Natural killer cell (primary cell): ENCODE data around the gene BGN. TPM values are rescaled to one million over a fixed set of nuclear protein-coding genes. Genes with fewer than 3 reads are reported as not detected.
A peak's percentile ranks its signal among the peaks of the same experiment; 100 is the strongest.

Experiments used
- ATAC-seq, 3 donors: fragments of 150-1000 bp in 2 of 3; fragments of 200-7000 bp in 1 of 3; cut with Tn5 transposase; 1 replicate in 1 of 3; 2 replicates in 2 of 3; pipeline ENCODE4 v1.10.0; 2021; ENCODE audit warnings: mild to moderate bottlenecking in 2 of 3, moderate library complexity in 2 of 3
- DNase-seq, 2 donors: peaks; one replicate each; pipeline versions ENCODE4 v3.0.0 to v3.0.0-alpha.2; 2013 to 2021; ENCODE audit warnings: mixed read lengths in 1 of 2
- H3K27ac ChIP-seq: one replicate; pipeline ENCODE4 v1.5.1; 2013; ENCODE audit warnings: mild to moderate bottlenecking, low read length
- H3K27me3 ChIP-seq: one replicate; pipeline ENCODE4 v1.6.1; 2013; ENCODE audit warnings: low read length; ENCODE audit not compliant: control insufficient read depth, insufficient read depth
- H3K36me3 ChIP-seq: one replicate; pipeline ENCODE4 v1.6.1; 2013; ENCODE audit warnings: low read length; ENCODE audit not compliant: control insufficient read depth, insufficient read depth
- H3K4me1 ChIP-seq: one replicate; pipeline ENCODE4 v1.6.1; 2013; ENCODE audit warnings: low read length; ENCODE audit not compliant: control insufficient read depth, insufficient read depth
- H3K4me3 ChIP-seq: one replicate; pipeline ENCODE4 v1.5.1; 2013; ENCODE audit warnings: low read length
- H3K9me3 ChIP-seq: one replicate; pipeline ENCODE4 v1.6.1; 2013; ENCODE audit warnings: low read length; ENCODE audit not compliant: control insufficient read depth, insufficient read depth
- H3K27ac Mint-ChIP-seq, 2 donors: one replicate each; pipeline ENCODE4 v1.8.0; 2022; ENCODE audit warnings: mild to moderate bottlenecking in 2 of 2, mixed read lengths in 2 of 2, moderate library complexity in 1 of 2
- H3K27me3 Mint-ChIP-seq, 2 donors: one replicate each; pipeline ENCODE4 v1.8.0; 2022; ENCODE audit warnings: low read depth in 2 of 2, mixed read lengths in 2 of 2
- H3K36me3 Mint-ChIP-seq: one replicate; pipeline ENCODE4 v1.8.0; 2022; ENCODE audit warnings: mixed read lengths
- H3K4me1 Mint-ChIP-seq, 2 donors: one replicate each; pipeline ENCODE4 v1.8.0; 2022; ENCODE audit warnings: mixed read lengths in 2 of 2
- H3K4me3 Mint-ChIP-seq: one replicate; pipeline ENCODE4 v1.8.0; 2022; ENCODE audit warnings: mild to moderate bottlenecking, moderate library complexity, mixed read lengths
- H3K9me3 Mint-ChIP-seq, 2 donors: one replicate each; pipeline ENCODE4 v1.8.0; 2022; ENCODE audit warnings: mixed read lengths in 2 of 2
- WGBS: methylation state at CpG from one replicate; pipeline ENCODE4 v1.1.7; 2013; ENCODE audit warnings: missing lambda C conversion rate; ENCODE audit not compliant: insufficient coverage; 5-methylcytosine and 5-hydroxymethylcytosine counted together
- intact Hi-C: fragments of 100-400 bp; cut with micrococcal nuclease; formaldehyde crosslinking; loops from one replicate; pipeline ENCODE4 v1.14.2; 2022
- total RNA-seq, 4 donors: library from RNA; stranded (reverse); fragments of 120-200 nt in 1 of 4; gene quantifications; one replicate each; pipeline versions ENCODE4 v1.2.3 to v1.2.4, GENCODE V29; 2013 to 2022
- TF ChIP-seq, protein P1 (sequence below): fragments of 200-600 bp; IDR thresholded peaks from one replicate; pipeline ENCODE4 v1.8.0; 2022; ENCODE audit warnings: antibody characterized with exemption

BGN gene
- total RNA-seq, 3 donors from 2014 or later (not counting 1 experiment from before 2014, with no cell fraction given): not detected

- Histone ChIP-seq H3K27me3 (no peaks in the 10 kb centered on the region), H3K9me3 (no peaks in the 10 kb centered on the region), H3K27ac (no peak overlapping the region), H3K4me1 (peaks cover 22% of the 10 kb centered on the region), H3K36me3 (no peaks in the 10 kb centered on the region), H3K4me3 (no peak overlapping the region)
- Mint-ChIP-seq H3K4me3 (no peak overlapping the region), H3K9me3 (no peaks in the 10 kb centered on the region), H3K4me1 (peaks cover 0 to 11% of the 10 kb centered on the region in 2 donors), H3K27me3 (no peaks in the 10 kb centered on the region), H3K27ac (no peak overlapping the region), H3K36me3 (no peaks in the 10 kb centered on the region)
- DNase-seq: no peak
- intact Hi-C loops: no loop called here
- WGBS: 99% methylated on average over 8 of the region's 12 CpGs
- TF ChIP-seq, protein P1, sequence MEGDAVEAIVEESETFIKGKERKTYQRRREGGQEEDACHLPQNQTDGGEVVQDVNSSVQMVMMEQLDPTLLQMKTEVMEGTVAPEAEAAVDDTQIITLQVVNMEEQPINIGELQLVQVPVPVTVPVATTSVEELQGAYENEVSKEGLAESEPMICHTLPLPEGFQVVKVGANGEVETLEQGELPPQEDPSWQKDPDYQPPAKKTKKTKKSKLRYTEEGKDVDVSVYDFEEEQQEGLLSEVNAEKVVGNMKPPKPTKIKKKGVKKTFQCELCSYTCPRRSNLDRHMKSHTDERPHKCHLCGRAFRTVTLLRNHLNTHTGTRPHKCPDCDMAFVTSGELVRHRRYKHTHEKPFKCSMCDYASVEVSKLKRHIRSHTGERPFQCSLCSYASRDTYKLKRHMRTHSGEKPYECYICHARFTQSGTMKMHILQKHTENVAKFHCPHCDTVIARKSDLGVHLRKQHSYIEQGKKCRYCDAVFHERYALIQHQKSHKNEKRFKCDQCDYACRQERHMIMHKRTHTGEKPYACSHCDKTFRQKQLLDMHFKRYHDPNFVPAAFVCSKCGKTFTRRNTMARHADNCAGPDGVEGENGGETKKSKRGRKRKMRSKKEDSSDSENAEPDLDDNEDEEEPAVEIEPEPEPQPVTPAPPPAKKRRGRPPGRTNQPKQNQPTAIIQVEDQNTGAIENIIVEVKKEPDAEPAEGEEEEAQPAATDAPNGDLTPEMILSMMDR: no peak
- no peak for ATAC-seq
Observed at GRCh38 chrX:153468008-153468580, 26.7 kb upstream of the BGN start.

DNA sequence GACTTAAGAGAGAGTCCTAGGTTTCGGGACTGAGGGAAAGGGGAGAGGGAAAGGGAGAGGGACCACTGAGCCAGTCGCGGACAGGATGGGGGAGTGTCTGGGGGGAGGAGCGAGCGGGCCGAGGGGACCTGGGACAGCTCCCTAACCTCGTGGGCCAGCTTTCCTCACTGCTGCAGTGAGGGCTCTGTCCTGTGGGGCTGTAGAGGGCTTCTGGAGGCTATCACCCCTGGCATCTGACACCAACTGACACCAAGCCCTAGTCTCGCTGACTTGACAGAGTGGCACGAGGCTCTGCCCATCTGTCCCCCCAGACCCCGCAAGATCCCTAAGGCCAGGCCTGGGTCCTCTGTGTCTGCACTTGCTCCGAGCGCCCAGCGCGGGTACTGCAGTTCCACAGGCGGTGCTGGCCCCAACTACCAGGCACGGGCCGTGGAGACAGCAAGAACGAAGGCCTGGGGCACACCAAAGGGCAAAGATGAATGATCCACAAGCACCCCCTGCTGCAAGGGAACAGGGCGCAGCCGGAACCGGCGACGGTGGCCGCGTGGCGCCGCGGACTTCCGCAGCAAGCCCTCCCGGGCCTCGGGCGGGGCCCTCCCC is 24.9 kb upstream of the BGN start:
- Histone ChIP-seq H3K9me3 (no peaks in the 10 kb centered on the region), H3K27me3 (no peaks in the 10 kb centered on the region), H3K4me3 (peak overlapping the region; percentile 69), H3K36me3 (no peaks in the 10 kb centered on the region), H3K27ac (no peak overlapping the region), H3K4me1 (peaks cover 30% of the 10 kb centered on the region)
- TF ChIP-seq, protein P1: no peak
- H3K36me3 Mint-ChIP-seq: no peaks in the 10 kb centered on the region
- intact Hi-C loops: loop anchor here (5.0 kb wide), 1 partner anchor 37 kb away; no protein-coding TSS in a partner anchor
- H3K9me3 Mint-ChIP-seq: no peaks in the 10 kb centered on the region
- ATAC-seq: peak; percentile 13 to 32 (median 25)
- H3K27me3 Mint-ChIP-seq: no peaks in the 10 kb centered on the region
- peak in 1 of 2 donors; percentile 18 for DNase-seq
- under 1% methylated on average over 28 of the region's 32 CpGs for WGBS
- H3K27ac Mint-ChIP-seq: peak overlapping the region in 1 of 2 donors; percentile 66
- peaks cover 0 to 7% of the 10 kb centered on the region in 2 donors for H3K4me1 Mint-ChIP-seq
- peak overlapping the region; percentile 78 for H3K4me3 Mint-ChIP-seq

DNA sequence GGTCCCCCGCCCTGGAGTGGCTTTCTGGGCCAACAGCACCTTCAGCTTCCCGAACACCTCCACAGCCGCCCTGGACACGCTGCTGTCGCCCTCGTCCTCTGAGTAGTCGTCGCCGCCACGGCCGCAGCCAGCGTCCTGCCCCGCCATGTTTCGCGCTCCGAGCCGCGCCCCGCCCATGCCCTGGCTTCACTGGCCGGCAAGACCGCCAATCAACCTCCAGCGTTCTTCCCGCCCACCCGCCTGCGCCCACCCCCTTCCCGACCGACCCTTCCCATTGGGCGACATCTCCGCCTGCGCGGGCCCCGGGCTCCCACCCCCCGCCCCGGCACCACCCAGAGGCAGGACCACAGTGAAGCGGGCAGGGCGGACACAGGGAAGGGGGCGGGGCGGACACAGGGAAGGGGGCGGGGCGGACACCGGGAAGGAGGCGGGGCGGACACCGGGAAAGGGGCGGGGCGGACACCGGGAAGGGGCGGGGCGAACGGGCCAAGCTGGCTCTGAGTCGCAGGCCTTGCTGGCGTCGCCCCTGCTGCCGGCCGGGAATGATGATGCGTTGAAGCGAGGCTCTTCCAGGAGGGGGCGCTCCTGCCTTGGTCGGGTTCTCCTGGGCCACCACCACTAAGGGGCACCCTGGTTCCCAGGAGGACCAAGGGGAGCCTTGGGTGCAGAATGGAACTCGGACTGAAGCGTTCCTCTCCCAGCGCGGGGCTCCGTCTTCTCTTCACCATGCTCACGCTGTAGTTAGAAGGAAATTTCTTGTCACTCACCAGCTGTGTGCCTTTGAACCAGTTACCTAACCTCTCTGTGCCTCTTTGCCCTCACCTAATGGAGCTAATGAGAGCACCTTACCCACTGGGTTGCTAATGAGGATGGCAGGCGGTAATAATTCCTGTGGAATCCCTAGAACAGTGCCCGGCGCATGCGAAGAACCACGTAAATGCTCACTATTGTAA is 24.1 kb upstream of the BGN start, which contains the start of gene HAUS7:
Gene HAUS7, minus strand, starts transcription at position 166 of the 953 bp plus-strand sequence. Its CDS starts 19 bp downstream, at position 147.
- TF ChIP-seq, protein P1: peak; percentile 43
- Mint-ChIP-seq H3K36me3 (no peaks in the 10 kb centered on the region), H3K27ac (peak within 1 kb of the TSS; percentile 45 to 66), H3K4me1 (peaks cover 0 to 7% of the 10 kb centered on the region in 2 donors), H3K27me3 (no peaks in the 10 kb centered on the region), H3K4me3 (peak within 1 kb of the TSS; percentile 86), H3K9me3 (no peaks in the 10 kb centered on the region)
- peak; percentile 76 to 93 for DNase-seq
- intact Hi-C loops: loop anchor here (5.0 kb wide), 1 partner anchor 37 kb away; no protein-coding TSS in a partner anchor
- H3K27me3 ChIP-seq: no peaks in the 10 kb centered on the region
- no peaks in the 10 kb centered on the region for H3K36me3 ChIP-seq
- peak; percentile 81 to 92 (median 84) for ATAC-seq
- H3K4me3 ChIP-seq: peak within 1 kb of the TSS; percentile 69
- H3K27ac ChIP-seq: peak within 1 kb of the TSS; percentile 45
- H3K9me3 ChIP-seq: no peaks in the 10 kb centered on the region
- WGBS: 10% methylated on average over 50 of the region's 70 CpGs
- H3K4me1 ChIP-seq: peaks cover 34% of the 10 kb centered on the region
